Putamen (tissue), 1 donor: Measurements from ENCODE around the gene MED7.
A peak's percentile ranks its signal among the peaks of the same experiment; 100 is the strongest.

Experiments used
- DNase-seq: peaks from one replicate; pipeline ENCODE4 v3.0.0-alpha.2; 2016; ENCODE audit warnings: low spot score

Gene MED7

GRCh38 chr5:157162919-157163510, 20.4 kb upstream of the MED7 start:
- DNase-seq: no peak

GRCh38 chr5:157161996-157162395, 19.3 kb upstream of the MED7 start:
- DNase-seq: no peak

- no peak for DNase-seq
Observed at GRCh38 chr5:157160001-157160400, 17.3 kb upstream of the MED7 start.

GRCh38 chr5:157159209-157159751, 16.6 kb upstream of the MED7 start:
- no peak for DNase-seq

- DNase-seq: no peak
Observed at GRCh38 chr5:157157293-157157891, 14.7 kb upstream of the MED7 start.

GRCh38 chr5:157155297-157155696, 12.6 kb upstream of the MED7 start:
- no peak for DNase-seq

GRCh38 chr5:157150995-157151394, 8.3 kb upstream of the MED7 start:
- DNase-seq: no peak

GRCh38 chr5:157148734-157149615, 6.3 kb upstream of the MED7 start:
- peak; percentile 58 for DNase-seq

GRCh38 chr5:157143127-157143971, 684 bp upstream of the MED7 start:
- no peak for DNase-seq

- DNase-seq: no peak
Observed at GRCh38 chr5:157137691-157138090, 5.0 kb downstream of the MED7 start.

GRCh38 chr5:157132281-157132612, 10.4 kb downstream of the MED7 start:
- DNase-seq: no peak

- no peak for DNase-seq
Observed at GRCh38 chr5:157130925-157131324, 11.7 kb downstream of the MED7 start.

GRCh38 chr5:157121709-157122108, 21.0 kb downstream of the MED7 start:
- no peak for DNase-seq

- no peak for DNase-seq
Observed at GRCh38 chr5:157120102-157120501, 22.6 kb downstream of the MED7 start.

GRCh38 chr5:157116483-157116954, 26.1 kb downstream of the MED7 start:
- DNase-seq: no peak

GRCh38 chr5:157115502-157115901, 27.2 kb downstream of the MED7 start:
- DNase-seq: no peak

- no peak for DNase-seq
Observed at GRCh38 chr5:157115012-157115411, 27.7 kb downstream of the MED7 start.

- DNase-seq: no peak
Observed at GRCh38 chr5:157113002-157113401, 29.7 kb downstream of the MED7 start.

GRCh38 chr5:157109744-157110143, 32.9 kb downstream of the MED7 start:
- DNase-seq: no peak

GRCh38 chr5:157108976-157109375, 33.7 kb downstream of the MED7 start, which contains the start of gene HAVCR2:
TSS of gene HAVCR2 (minus strand) at chr5:157109044. CDS start at chr5:157108983, 61 bp downstream.
- peak; percentile 50 for DNase-seq

GRCh38 chr5:157107508-157107907, 35.2 kb downstream of the MED7 start:
- DNase-seq: no peak
